Ishikawa (cell line): ENCODE results near the gene TACC2.

Experiments used
- CEBPB ChIP-seq: IDR thresholded peaks from 2 replicates; pipeline ENCODE4 v1.6.1; 2012
- EP300 ChIP-seq: IDR thresholded peaks from 2 replicates; pipeline ENCODE4 v1.6.1; 2012; ENCODE audit warnings: borderline replicate concordance
- MAX ChIP-seq: IDR thresholded peaks from 2 replicates; pipeline ENCODE4 v1.6.1; 2012
- RAD21 ChIP-seq: IDR thresholded peaks from 2 replicates; pipeline ENCODE4 v1.6.1; 2012; ENCODE audit warnings: low read depth
- TAF1 ChIP-seq: IDR thresholded peaks from 2 replicates; pipeline ENCODE4 v1.6.1; 2012; ENCODE audit warnings: low read depth, mild to moderate bottlenecking
- YY1 ChIP-seq: IDR thresholded peaks from 2 replicates; pipeline ENCODE4 v1.6.1; 2012; ENCODE audit warnings: low read depth
- ZBTB7A ChIP-seq: IDR thresholded peaks from 2 replicates; pipeline ENCODE4 v1.6.1; 2012; ENCODE audit warnings: low read depth
- TF ChIP-seq, protein P1 (sequence below): IDR thresholded peaks from 2 replicates; pipeline ENCODE4 v1.6.1; 2012; ENCODE audit warnings: low read depth, mild to moderate bottlenecking
- TF ChIP-seq, protein P2 (sequence below): IDR thresholded peaks from 2 replicates; pipeline ENCODE4 v1.6.1; 2012

GRCh38 chr10:122252805-122253204 lies 263.8 kb downstream of the TACC2 start:
- TF ChIP-seq CEBPB (no peak), TAF1 (no peak), YY1 (no peak), RAD21 (no peak), MAX (no peak), ZBTB7A (no peak), EP300 (no peak)
- TF ChIP-seq, protein P1, sequence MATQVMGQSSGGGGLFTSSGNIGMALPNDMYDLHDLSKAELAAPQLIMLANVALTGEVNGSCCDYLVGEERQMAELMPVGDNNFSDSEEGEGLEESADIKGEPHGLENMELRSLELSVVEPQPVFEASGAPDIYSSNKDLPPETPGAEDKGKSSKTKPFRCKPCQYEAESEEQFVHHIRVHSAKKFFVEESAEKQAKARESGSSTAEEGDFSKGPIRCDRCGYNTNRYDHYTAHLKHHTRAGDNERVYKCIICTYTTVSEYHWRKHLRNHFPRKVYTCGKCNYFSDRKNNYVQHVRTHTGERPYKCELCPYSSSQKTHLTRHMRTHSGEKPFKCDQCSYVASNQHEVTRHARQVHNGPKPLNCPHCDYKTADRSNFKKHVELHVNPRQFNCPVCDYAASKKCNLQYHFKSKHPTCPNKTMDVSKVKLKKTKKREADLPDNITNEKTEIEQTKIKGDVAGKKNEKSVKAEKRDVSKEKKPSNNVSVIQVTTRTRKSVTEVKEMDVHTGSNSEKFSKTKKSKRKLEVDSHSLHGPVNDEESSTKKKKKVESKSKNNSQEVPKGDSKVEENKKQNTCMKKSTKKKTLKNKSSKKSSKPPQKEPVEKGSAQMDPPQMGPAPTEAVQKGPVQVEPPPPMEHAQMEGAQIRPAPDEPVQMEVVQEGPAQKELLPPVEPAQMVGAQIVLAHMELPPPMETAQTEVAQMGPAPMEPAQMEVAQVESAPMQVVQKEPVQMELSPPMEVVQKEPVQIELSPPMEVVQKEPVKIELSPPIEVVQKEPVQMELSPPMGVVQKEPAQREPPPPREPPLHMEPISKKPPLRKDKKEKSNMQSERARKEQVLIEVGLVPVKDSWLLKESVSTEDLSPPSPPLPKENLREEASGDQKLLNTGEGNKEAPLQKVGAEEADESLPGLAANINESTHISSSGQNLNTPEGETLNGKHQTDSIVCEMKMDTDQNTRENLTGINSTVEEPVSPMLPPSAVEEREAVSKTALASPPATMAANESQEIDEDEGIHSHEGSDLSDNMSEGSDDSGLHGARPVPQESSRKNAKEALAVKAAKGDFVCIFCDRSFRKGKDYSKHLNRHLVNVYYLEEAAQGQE, result no peak
- TF ChIP-seq, protein P2, sequence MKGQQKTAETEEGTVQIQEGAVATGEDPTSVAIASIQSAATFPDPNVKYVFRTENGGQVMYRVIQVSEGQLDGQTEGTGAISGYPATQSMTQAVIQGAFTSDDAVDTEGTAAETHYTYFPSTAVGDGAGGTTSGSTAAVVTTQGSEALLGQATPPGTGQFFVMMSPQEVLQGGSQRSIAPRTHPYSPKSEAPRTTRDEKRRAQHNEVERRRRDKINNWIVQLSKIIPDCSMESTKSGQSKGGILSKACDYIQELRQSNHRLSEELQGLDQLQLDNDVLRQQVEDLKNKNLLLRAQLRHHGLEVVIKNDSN, result no peak
